GM21367 (cell line): ENCODE measurements around the gene CCDC38.
"Not testable (repeated sequence)": the region's sequence is repeated elsewhere in the genome, so short reads cannot be mapped to it uniquely, and the experiment has no call there.

Source experiments
- ATAC-seq: cut with Tn5 transposase; IDR thresholded peaks from one replicate; pipeline ENCODE4 v1.9.1; 2021; ENCODE audit not compliant: unreplicated experiment

The CCDC38 gene

GRCh38 chr12:95942524-95943329 is at the start of gene CCDC38:
Gene CCDC38, minus strand, starts transcription at chr12:95942614. Its CDS starts 6,105 bp downstream, at chr12:95936509.
- ATAC-seq, result peak; percentile 96

- ATAC-seq, result no peak
Measured at GRCh38 chr12:95990136-95990535, 47.7 kb upstream of the CCDC38 start.

- no peak for ATAC-seq
Measured at GRCh38 chr12:95989504-95990123, 47.2 kb upstream of the CCDC38 start.

DNA sequence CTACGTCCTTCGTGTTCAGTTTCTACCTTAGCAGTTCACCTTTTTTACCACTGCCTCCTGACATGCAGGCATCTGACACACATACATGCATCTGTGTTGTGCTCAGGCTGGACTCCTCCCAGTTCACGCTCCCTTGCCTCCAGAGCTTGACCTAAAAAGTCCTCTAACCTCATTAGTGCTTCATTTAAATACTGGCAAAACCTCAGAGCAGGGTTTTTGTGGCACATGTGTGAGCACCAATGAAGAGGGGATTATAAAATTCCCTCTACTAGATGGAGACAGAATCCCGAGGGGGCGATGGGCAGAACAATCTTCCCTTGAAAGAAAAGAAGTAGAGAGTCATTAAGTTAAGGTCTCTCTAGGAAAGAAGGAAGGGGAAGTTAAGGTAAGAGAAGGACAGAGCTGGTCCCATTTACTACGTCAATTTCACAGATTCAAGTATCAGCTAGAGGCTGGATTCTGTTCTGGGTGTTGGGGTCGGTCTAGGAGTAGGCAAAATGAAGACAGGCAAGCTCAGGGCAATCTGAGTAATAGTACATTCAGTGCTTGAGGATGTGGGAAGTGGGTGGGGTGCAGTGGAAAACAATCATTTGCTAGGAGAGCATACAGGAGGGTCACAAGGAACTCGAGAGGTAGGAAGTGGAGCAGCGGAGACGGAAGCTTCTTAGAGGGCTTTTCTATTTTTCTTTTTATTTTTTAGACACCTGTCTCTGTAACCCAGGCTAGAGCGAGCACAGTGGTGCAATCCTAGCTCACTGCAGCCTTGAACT is 46.3 kb upstream of the CCDC38 start:
- ATAC-seq, result no peak

DNA sequence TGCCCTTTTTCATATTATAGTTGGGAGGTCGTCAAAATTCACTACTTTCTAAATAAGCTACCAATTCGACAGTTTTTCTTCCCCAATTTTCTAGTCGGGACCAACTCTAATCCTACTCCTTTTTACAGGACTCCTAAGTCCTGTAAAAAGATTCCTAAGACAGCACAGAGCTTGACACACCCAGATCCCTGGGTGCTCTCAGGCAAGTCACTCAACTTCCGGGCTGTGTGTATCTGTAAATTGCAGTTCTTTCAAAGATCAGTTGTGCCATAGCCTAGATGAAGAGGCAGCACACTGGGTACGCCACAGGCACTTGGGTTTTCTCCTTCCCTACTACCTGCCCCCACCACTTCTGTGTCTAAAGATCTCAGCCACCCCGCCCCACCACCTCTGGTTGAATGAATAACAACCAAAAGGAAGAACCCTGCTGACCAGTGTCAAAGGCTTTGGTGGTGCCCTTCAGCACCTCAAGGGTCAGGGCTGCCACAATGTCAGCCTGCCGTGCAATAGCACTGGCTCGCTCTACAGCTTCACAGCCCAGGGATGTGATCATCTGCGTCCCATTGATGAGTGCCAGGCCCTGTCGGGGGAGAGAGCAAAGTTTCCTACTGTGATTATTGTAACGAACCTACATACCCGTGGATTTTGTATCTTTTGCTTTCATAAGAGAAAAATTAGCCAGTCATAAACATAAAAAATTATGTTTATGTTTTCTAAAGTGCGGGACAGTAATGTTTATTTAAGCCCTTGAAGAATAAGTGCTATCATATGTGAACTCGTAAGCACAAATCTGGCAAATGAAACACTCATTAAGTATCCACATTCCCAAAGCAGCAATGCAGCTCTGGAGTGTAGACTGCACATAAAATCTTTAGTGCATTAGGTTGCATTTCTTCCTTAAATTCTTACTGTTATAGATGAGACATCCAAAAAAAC is 44.5 kb upstream of the CCDC38 start:
- ATAC-seq, result no peak

GRCh38 chr12:95984682-95985081 is 42.3 kb upstream of the CCDC38 start:
- ATAC-seq, result no peak

- no peak for ATAC-seq
Measured at GRCh38 chr12:95982602-95983001, 40.2 kb upstream of the CCDC38 start.

DNA sequence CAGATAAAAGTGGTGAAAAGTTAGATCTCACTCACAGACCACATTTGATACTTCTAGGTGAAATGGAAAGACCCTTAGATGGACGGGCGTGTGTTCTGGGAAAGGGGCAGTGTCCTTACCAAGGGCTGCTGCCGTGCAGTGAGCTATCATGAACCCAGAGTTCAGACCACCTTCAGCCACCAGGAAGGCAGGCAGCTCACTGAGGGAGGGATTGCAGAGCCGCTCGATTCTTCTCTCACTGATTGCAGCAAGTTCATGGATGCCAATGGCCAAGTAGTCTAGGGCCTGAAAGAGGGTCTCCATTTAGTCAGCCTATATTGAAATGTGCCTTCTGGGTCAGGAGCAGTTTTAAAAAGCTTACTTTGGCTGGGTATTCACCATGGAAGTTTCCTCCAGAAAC is 38.0 kb upstream of the CCDC38 start:
- no peak for ATAC-seq

DNA sequence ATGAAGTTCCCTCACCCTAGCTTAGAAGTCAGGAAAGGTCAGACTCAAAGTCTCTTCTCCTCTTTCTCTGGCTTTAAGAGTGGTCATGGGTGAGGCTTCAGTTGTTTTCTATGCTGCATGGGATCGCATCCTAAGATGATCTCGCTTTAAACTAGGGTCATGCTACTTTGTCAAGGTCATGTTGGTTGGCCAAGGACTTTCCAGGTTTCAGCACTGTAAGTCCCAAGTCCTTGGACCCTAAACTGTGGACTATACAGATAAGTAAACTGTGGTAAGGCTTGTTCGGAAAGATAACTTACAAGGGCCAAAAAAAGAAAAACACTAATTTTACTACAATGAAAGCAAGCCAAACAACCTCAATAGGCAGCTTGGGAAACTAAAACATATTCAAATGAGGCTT is 36.4 kb upstream of the CCDC38 start:
- no peak for ATAC-seq

DNA sequence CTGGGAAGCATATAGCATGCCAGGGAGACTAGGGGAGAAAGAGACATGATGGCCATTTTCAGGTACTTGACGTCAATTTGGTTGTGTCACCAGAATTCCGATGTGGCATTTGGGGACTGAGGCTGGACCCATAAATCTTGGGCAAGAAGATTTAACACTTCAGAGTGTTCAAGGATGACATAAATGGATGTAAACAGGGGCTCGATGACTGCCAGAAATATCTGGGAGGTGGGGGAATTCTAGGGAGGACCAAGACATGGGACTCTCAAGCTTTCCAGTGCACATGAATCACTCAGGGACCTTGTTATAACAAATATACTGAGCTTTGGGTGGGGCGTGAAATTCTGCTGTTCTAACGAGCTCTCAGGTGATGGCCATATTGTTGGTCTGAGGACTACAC is 35.9 kb upstream of the CCDC38 start:
- no peak for ATAC-seq

DNA sequence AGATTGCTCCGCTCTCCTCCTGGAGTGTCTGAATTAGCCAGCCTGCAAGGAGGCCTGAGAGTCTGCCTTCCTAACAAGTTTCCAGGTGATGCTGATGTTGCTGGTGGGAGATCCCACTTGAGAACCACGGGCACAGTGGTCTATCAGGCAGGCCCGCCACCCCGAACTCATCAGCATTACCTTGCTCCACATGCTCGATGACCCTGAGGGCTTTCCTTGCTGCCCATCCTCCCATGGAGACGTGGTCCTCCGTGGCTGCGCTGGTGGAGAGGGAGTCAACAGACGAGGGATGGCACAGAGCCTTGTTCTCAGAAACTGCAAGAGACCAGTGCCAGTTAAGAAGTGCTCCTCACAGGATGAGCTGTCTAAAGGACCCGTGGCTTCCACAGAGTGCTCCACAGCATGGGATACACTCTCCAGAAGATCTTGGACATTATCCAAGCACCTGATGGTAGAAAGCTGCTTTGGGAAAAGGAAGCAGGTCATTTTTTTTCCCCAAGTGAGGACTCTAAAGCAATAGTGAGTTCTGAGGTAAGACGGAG is 35.4 kb upstream of the CCDC38 start:
- ATAC-seq, result no peak

DNA sequence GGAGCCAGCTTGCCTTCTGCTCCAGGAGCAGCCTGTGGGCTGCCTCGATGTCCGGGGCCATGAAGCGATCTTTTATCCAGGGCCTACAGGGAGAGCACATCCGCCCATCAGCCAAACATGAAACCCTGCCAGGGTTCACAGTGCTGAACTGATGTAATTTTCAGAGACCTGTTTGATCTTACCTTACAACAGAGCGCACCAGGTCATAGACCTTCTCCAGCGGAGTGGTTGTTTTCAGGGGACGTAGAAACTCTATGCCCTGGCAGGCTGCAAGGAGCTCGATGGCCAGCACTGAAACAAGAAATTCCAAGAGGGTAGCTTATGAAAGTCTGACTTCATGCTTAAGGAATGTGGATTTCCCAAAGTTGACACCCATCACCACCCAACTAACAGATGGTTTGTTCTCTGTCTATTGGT is 34.0 kb upstream of the CCDC38 start:
- no peak for ATAC-seq

GRCh38 chr12:95975491-95975890 is 33.1 kb upstream of the CCDC38 start:
- no peak for ATAC-seq

GRCh38 chr12:95974358-95974757 is 31.9 kb upstream of the CCDC38 start:
- no peak for ATAC-seq

- ATAC-seq, result no peak
Measured at GRCh38 chr12:95972832-95973456, 30.5 kb upstream of the CCDC38 start.

DNA sequence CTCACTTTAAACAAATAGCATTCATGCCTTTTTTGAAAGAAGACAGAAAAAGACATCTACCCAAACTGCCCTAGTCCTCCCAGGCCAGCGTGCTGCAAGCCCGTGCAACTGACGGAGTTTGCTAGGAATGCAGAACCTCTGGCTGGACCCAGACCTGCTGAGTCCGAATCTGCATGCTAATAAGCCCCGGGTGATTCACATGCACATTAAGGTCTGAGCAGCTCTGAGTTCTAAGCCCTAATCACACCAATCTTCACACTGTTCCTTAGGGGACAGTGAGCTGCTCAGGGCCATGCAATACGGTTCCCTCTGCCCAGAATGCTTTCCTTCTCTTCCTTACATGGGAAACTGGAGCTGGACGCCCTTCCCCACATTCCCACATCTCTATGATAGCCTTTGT is 28.5 kb upstream of the CCDC38 start:
- no peak for ATAC-seq

GRCh38 chr12:95969116-95969515 is 26.7 kb upstream of the CCDC38 start:
- not testable (repeated sequence) for ATAC-seq

GRCh38 chr12:95967301-95967700 is 24.9 kb upstream of the CCDC38 start:
- ATAC-seq, result no peak

GRCh38 chr12:95966287-95966870 is 24.0 kb upstream of the CCDC38 start:
- ATAC-seq, result no peak

GRCh38 chr12:95963096-95963495 is 20.7 kb upstream of the CCDC38 start:
- ATAC-seq, result no peak
